ENCODE measurements around the gene HDAC4. TPM values are rescaled to one million over a fixed set of nuclear protein-coding genes. Genes with fewer than 3 reads are reported as not detected.

Gene HDAC4
- total RNA-seq, 5 donors from 2014 or later (not counting 1 experiment from before 2014, with no cell fraction given) = 44.8 to 80.2 (median 60.9) TPM

DNA sequence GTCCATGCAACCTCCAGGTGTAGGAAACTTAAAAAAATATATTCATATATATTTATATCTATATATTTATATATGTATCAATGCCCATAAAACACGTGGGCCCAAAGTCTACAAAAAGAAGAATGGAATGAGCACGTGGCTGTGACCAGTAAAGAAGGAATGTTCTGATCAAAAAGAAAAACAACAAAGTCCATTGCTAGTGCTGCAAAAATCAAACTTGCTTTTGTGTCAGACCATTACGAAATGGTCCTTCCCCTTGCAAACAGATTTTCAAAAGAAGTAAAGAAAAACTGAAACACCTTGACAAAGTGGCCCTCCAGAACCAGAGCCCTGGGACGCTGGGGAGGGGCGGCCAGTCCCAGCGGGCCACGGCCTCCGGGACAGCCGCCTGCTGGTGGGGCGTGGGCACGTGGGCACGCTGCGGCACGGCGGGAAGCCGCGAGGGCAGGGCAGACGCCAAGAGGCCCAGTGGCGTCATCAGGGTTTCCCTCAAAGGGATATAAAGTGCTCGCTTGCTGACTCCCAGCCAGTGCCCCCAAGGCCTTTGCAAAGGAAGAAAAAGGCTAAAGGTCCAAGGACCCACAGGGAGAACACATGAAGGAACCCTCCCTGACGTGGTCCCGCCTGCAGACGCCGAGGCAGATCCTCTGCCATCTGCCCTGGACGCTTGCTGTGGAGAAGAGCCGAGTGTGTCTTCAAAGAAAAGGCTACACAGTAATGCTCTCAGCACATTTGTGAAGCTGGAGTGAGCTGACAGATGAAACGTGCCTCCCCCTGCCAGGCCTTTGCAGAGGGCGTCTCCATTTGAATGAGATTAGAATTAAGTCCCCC lies 351.2 kb downstream of the HDAC4 start:
- 94% methylated on average over 26 of the region's 28 CpGs for WGBS (ENCODE audit: insufficient coverage)
- no peaks in the 10 kb centered on the region for H3K27me3 ChIP-seq (replicated peaks in 1 of 2; ENCODE audit: control insufficient read depth in 2 of 2, extremely low read depth in 1 of 2, insufficient read depth in 2 of 2, low read length in 1 of 2)
- H3K27me3 Mint-ChIP-seq = no peaks in the 10 kb centered on the region
- DNase-seq = no peak
- H3K36me3 Mint-ChIP-seq = peaks cover 36% of the 10 kb centered on the region
- no peak overlapping the region for H3K4me3 ChIP-seq (ENCODE audit: control insufficient read depth in 1 of 2, extremely low read depth in 1 of 2, low read length in 1 of 2)
- POLR2A ChIA-PET = no interaction called here
- no peaks in the 10 kb centered on the region for H3K4me1 ChIP-seq (ENCODE audit: control insufficient read depth in 1 of 2, extremely low read depth in 1 of 2, insufficient read depth in 2 of 2, low read length in 2 of 2)
- no peak overlapping the region for H3K27ac Mint-ChIP-seq
- no peaks in the 10 kb centered on the region for H3K9me3 ChIP-seq
- peaks cover 14 to 28% of the 10 kb centered on the region in 2 donors for H3K36me3 ChIP-seq (ENCODE audit: control insufficient read depth in 2 of 2, extremely low read depth in 1 of 2, insufficient read depth in 1 of 2, low read length in 1 of 2)
- no peaks in the 10 kb centered on the region for H3K9me3 Mint-ChIP-seq
- ATAC-seq (replicated peaks in 1 of 4) = no peak
- no peak overlapping the region for H3K27ac ChIP-seq (ENCODE audit: low read length)
- CTCF ChIA-PET = no interaction called here
- no peaks in the 10 kb centered on the region for H3K4me1 Mint-ChIP-seq
- H3K4me3 Mint-ChIP-seq = no peak overlapping the region

DNA sequence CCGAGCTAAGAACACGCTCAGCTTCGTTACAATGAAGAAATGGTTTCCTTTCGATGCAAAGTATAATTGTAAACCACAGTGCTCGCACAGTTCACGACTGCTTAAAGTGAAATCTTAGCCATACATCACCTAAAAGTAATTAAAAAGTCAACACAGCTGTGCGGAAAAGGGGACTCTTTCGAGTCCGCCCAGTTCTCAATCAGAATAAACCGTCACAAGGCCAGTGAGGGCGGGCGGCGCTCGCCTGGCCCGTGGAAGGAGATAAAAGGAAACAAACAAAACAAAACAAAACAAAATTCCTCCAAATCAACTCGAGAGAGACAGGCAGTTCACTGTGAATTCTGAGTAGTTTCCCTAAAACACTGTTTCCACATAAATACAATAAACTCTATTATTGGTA lies 352.1 kb downstream of the HDAC4 start:
- no peak overlapping the region for H3K27ac ChIP-seq (ENCODE audit: low read length)

DNA sequence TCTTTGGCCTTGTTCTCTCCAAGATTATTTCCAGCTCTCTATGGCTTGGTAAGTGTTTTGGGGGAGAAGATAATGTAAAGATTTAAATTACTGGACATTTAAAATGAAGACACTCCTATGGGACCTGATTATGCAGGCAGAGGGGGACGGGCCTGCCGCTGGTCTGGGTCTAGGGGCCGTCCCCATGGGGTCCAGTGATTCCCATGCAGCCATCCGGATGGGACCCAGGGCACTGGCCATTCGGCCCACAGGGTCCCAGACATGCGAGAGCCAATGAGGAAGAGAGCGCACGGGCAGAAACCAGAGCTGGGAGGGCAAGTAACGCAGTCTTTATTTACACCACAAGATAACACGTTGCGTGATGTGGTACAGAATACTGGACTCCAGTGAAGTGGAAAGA lies 353.0 kb downstream of the HDAC4 start:
- ATAC-seq (replicated peaks in 1 of 4) = no peak
- Mint-ChIP-seq H3K9me3 (no peaks in the 10 kb centered on the region), H3K4me1 (no peaks in the 10 kb centered on the region), H3K36me3 (peaks cover 20% of the 10 kb centered on the region), H3K27me3 (no peaks in the 10 kb centered on the region), H3K27ac (no peak overlapping the region), H3K4me3 (no peak overlapping the region)
- Histone ChIP-seq H3K27ac (ENCODE audit: low read length) (no peak overlapping the region), H3K4me3 (ENCODE audit: control insufficient read depth in 1 of 2, extremely low read depth in 1 of 2, low read length in 1 of 2) (no peak overlapping the region), H3K27me3 (replicated peaks in 1 of 2; ENCODE audit: control insufficient read depth in 2 of 2, extremely low read depth in 1 of 2, insufficient read depth in 2 of 2, low read length in 1 of 2) (no peaks in the 10 kb centered on the region), H3K9me3 (no peaks in the 10 kb centered on the region), H3K36me3 (ENCODE audit: control insufficient read depth in 2 of 2, extremely low read depth in 1 of 2, insufficient read depth in 1 of 2, low read length in 1 of 2) (peaks cover 0 to 13% of the 10 kb centered on the region in 2 donors), H3K4me1 (ENCODE audit: control insufficient read depth in 1 of 2, extremely low read depth in 1 of 2, insufficient read depth in 2 of 2, low read length in 2 of 2) (no peaks in the 10 kb centered on the region)
- CTCF ChIA-PET = no interaction called here
- no peak for DNase-seq
- POLR2A ChIA-PET = no interaction called here
- WGBS (ENCODE audit: insufficient coverage) = 96% methylated on average over 5 of the region's 11 CpGs

More for the DNA sequence above, 352.1 kb downstream of the HDAC4 start:
- Mint-ChIP-seq H3K36me3 (peaks cover 27% of the 10 kb centered on the region), H3K4me3 (no peak overlapping the region), H3K4me1 (no peaks in the 10 kb centered on the region), H3K27me3 (no peaks in the 10 kb centered on the region), H3K27ac (no peak overlapping the region), H3K9me3 (no peaks in the 10 kb centered on the region)
- ChIA-PET CTCF (interaction anchor here in 1 of 2 donors (0.6 kb wide), 1 partner anchor 15 kb away, joined by 3 read pairs; no protein-coding TSS in a partner anchor), POLR2A (no interaction called here)
- H3K36me3 ChIP-seq (ENCODE audit: control insufficient read depth in 2 of 2, extremely low read depth in 1 of 2, insufficient read depth in 1 of 2, low read length in 1 of 2) = peaks cover 6 to 19% of the 10 kb centered on the region in 2 donors
- H3K4me1 ChIP-seq (ENCODE audit: control insufficient read depth in 1 of 2, extremely low read depth in 1 of 2, insufficient read depth in 2 of 2, low read length in 2 of 2) = no peaks in the 10 kb centered on the region
- no peak for ATAC-seq (replicated peaks in 1 of 4)
- no peaks in the 10 kb centered on the region for H3K9me3 ChIP-seq
- 96% methylated on average over 4 of the region's 16 CpGs for whole genome bisulfite sequencing (ENCODE audit: insufficient coverage)
- no peaks in the 10 kb centered on the region for H3K27me3 ChIP-seq (replicated peaks in 1 of 2; ENCODE audit: control insufficient read depth in 2 of 2, extremely low read depth in 1 of 2, insufficient read depth in 2 of 2, low read length in 1 of 2)
- no peak for DNase-seq
- H3K4me3 ChIP-seq (ENCODE audit: control insufficient read depth in 1 of 2, extremely low read depth in 1 of 2, low read length in 1 of 2) = no peak overlapping the region

DNA sequence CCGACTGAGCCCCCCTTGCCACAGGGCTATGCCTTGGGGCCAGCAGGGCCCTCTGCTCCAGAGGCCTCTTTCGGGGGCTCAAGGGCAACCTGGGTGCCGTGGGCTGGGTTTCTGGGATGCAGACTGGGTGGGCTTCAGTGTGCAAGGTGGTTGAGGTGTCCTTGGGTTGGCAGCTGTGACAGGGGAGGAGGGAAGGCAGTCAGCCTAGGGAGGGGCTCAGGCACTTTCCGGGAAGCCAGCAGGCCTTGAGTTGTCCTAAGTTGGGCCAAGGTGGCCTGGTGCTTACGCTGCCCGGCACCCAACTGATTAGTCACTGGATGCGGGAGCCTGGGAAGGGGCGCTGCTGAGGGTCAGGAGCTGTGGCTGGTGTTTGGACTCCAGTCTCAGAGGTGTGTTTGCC lies 353.4 kb downstream of the HDAC4 start:
- Mint-ChIP-seq H3K27ac (no peak overlapping the region), H3K4me1 (no peaks in the 10 kb centered on the region)

DNA sequence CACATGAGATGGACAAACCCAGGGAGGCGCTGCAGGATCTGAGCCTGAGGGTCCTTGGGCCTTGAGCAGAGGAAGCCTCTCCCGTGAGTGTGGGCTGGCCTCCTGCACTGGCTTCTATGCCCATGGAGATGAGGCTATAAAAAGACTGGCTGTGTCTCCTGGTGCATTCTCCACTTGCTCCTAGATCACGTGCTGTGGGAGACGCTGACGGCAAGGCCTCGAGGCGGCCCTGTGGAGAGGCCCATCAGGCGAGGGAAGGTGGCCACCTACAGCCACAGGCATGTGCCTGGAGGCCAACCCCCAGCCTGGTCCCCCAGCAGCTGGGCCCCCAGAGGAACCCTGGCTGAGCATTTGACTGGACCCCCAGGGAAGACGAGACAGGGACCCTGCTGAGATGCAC lies 354.0 kb downstream of the HDAC4 start:
- Mint-ChIP-seq H3K9me3 (no peaks in the 10 kb centered on the region), H3K4me1 (no peaks in the 10 kb centered on the region), H3K27me3 (no peaks in the 10 kb centered on the region), H3K27ac (no peak overlapping the region), H3K4me3 (no peak overlapping the region), H3K36me3 (peaks cover 15% of the 10 kb centered on the region)
- 87% methylated on average over 7 of the region's 9 CpGs for WGBS (ENCODE audit: insufficient coverage)
- Histone ChIP-seq H3K36me3 (ENCODE audit: control insufficient read depth in 2 of 2, extremely low read depth in 1 of 2, insufficient read depth in 1 of 2, low read length in 1 of 2) (peaks cover 0 to 8% of the 10 kb centered on the region in 2 donors), H3K4me1 (ENCODE audit: control insufficient read depth in 1 of 2, extremely low read depth in 1 of 2, insufficient read depth in 2 of 2, low read length in 2 of 2) (no peaks in the 10 kb centered on the region), H3K4me3 (ENCODE audit: control insufficient read depth in 1 of 2, extremely low read depth in 1 of 2, low read length in 1 of 2) (no peak overlapping the region), H3K9me3 (no peaks in the 10 kb centered on the region), H3K27ac (ENCODE audit: low read length) (no peak overlapping the region), H3K27me3 (replicated peaks in 1 of 2; ENCODE audit: control insufficient read depth in 2 of 2, extremely low read depth in 1 of 2, insufficient read depth in 2 of 2, low read length in 1 of 2) (no peaks in the 10 kb centered on the region)
- ChIA-PET POLR2A (no interaction called here), CTCF (no interaction called here)
- ATAC-seq (replicated peaks in 1 of 4) (no peak), DNase-seq (no peak)

More for the DNA sequence above, 353.4 kb downstream of the HDAC4 start:
- 94% methylated on average over 8 of the region's 8 CpGs for WGBS (ENCODE audit: insufficient coverage)
- Histone ChIP-seq H3K4me3 (ENCODE audit: control insufficient read depth in 1 of 2, extremely low read depth in 1 of 2, low read length in 1 of 2) (no peak overlapping the region), H3K4me1 (ENCODE audit: control insufficient read depth in 1 of 2, extremely low read depth in 1 of 2, insufficient read depth in 2 of 2, low read length in 2 of 2) (no peaks in the 10 kb centered on the region), H3K27ac (ENCODE audit: low read length) (no peak overlapping the region), H3K27me3 (replicated peaks in 1 of 2; ENCODE audit: control insufficient read depth in 2 of 2, extremely low read depth in 1 of 2, insufficient read depth in 2 of 2, low read length in 1 of 2) (no peaks in the 10 kb centered on the region), H3K36me3 (ENCODE audit: control insufficient read depth in 2 of 2, extremely low read depth in 1 of 2, insufficient read depth in 1 of 2, low read length in 1 of 2) (peaks cover 0 to 9% of the 10 kb centered on the region in 2 donors), H3K9me3 (no peaks in the 10 kb centered on the region)
- no peak overlapping the region for H3K4me3 Mint-ChIP-seq
- no peaks in the 10 kb centered on the region for H3K9me3 Mint-ChIP-seq
- DNase-seq (no peak), ATAC-seq (replicated peaks in 1 of 4) (no peak)
- H3K36me3 Mint-ChIP-seq = peaks cover 18% of the 10 kb centered on the region
- CTCF ChIA-PET = no interaction called here
- POLR2A ChIA-PET = no interaction called here
- H3K27me3 Mint-ChIP-seq = no peaks in the 10 kb centered on the region

DNA sequence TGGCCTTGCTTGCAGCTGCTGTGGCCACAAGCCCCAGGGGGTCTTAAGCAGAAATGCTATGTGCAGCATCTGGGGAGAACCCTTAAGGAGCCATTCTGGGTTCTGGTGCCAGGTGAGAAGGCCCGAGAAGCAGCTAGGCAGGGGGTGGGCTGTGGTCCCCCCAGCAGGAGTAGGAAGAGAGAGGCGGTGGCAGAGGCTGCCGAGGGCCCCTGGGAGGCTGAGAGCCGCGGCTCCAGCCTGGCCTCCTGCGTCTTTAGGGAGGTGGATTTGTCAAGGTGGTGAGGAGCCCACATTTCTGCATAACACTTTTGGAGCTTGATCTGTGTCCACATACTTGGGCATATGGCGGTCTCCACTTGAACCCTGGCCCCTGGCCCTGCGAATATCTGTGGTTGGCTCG lies 356.5 kb downstream of the HDAC4 start:
- Histone ChIP-seq H3K36me3 (ENCODE audit: control insufficient read depth in 2 of 2, extremely low read depth in 1 of 2, insufficient read depth in 1 of 2, low read length in 1 of 2) (no peaks in the 10 kb centered on the region), H3K4me1 (ENCODE audit: control insufficient read depth in 1 of 2, extremely low read depth in 1 of 2, insufficient read depth in 2 of 2, low read length in 2 of 2) (no peaks in the 10 kb centered on the region), H3K27ac (ENCODE audit: low read length) (no peak overlapping the region), H3K9me3 (no peaks in the 10 kb centered on the region), H3K4me3 (ENCODE audit: control insufficient read depth in 1 of 2, extremely low read depth in 1 of 2, low read length in 1 of 2) (no peak overlapping the region), H3K27me3 (replicated peaks in 1 of 2; ENCODE audit: control insufficient read depth in 2 of 2, extremely low read depth in 1 of 2, insufficient read depth in 2 of 2, low read length in 1 of 2) (no peaks in the 10 kb centered on the region)
- ChIA-PET CTCF (no interaction called here), POLR2A (no interaction called here)
- WGBS (ENCODE audit: insufficient coverage) = 87% methylated on average over 9 of the region's 9 CpGs
- ATAC-seq (replicated peaks in 1 of 4) = no peak
- no peaks in the 10 kb centered on the region for H3K27me3 Mint-ChIP-seq
- peaks cover 8% of the 10 kb centered on the region for H3K36me3 Mint-ChIP-seq
- no peaks in the 10 kb centered on the region for H3K9me3 Mint-ChIP-seq
- H3K27ac Mint-ChIP-seq = no peak overlapping the region
- no peaks in the 10 kb centered on the region for H3K4me1 Mint-ChIP-seq
- DNase-seq = no peak
- H3K4me3 Mint-ChIP-seq = no peak overlapping the region

Measured in T-cell (primary cell).